HG02973 (cell line): ENCODE data around the gene TOB1.
"Not testable (repeated sequence)": the region's sequence is repeated elsewhere in the genome, so short reads cannot be mapped to it uniquely, and the experiment has no call there.

Experiments used
- ATAC-seq: cut with Tn5 transposase; IDR thresholded peaks from one replicate; pipeline ENCODE4 v1.9.1; 2021; ENCODE audit warnings: moderate library complexity; ENCODE audit not compliant: unreplicated experiment

The TOB1 gene

DNA sequence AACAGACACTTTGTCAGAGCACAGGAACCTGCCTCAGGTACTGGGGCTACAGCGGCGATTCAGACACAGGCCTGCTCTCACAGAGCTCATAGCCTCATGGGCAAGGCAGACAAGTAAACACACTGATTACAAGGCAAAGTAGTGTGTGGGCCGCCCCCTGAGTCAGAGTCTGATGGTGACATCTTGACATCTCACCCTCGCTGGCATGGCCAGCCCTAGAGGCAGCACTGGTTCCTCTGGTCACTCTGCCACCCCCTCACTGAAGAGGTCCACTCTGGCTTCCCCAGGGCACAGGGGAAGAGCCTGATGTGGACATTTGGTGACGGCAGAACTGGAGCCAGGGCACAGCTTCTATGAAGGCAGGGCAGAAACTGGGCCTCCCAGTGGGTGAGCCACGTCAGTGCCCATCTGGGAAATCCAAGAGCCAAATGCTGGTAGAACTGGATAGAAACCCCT lies 32.9 kb upstream of the TOB1 start:
- no peak for ATAC-seq

DNA sequence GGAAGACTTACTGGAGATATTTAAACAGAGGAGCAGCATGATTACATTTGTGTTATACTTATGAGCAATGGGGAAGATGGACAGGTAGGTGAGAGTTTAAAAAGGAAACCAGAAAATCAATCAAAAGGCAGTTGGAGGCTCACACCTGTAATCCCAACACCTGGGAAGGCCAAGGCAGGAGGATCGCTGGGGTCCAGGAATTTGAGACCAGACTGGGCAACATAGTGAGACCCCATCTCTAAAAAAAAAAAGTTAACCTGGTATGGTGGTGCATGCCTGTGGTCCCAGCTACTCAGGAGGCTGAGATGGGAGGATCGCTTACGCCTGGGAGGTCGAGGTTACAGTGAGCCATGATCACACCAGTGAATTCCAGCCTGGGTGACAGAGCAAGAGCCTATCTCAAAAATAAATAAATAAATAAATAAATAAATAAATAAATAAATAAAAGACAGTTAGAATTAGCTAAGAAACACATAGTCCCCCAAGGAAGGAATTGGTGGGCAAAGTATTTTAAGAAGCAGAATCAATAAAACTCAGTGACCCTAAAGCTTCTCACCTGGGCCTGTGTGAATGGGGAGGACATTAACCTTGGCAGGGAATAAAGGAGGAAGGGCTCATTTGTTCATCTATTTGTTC lies 32.3 kb upstream of the TOB1 start:
- no peak for ATAC-seq

DNA sequence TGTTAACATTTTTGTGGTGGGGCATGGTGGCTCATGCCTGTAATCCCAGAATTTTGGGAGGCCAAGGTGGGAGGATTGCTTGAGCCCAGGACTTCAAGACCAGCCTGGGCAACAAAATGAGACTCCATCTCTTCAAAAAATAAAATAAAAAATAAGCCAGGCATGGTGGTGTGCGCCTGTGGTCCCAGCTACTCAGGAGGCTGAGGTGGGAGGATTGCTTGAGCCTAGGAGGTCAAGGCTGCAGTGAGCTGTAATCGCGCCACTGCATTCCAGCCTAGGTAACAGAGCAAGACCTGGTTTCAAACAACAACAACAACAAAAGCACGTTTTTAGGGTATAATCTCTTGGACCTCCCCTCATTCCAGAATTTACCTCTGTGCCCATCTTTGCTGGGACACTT lies 28.4 kb upstream of the TOB1 start:
- not testable (repeated sequence) for ATAC-seq

DNA sequence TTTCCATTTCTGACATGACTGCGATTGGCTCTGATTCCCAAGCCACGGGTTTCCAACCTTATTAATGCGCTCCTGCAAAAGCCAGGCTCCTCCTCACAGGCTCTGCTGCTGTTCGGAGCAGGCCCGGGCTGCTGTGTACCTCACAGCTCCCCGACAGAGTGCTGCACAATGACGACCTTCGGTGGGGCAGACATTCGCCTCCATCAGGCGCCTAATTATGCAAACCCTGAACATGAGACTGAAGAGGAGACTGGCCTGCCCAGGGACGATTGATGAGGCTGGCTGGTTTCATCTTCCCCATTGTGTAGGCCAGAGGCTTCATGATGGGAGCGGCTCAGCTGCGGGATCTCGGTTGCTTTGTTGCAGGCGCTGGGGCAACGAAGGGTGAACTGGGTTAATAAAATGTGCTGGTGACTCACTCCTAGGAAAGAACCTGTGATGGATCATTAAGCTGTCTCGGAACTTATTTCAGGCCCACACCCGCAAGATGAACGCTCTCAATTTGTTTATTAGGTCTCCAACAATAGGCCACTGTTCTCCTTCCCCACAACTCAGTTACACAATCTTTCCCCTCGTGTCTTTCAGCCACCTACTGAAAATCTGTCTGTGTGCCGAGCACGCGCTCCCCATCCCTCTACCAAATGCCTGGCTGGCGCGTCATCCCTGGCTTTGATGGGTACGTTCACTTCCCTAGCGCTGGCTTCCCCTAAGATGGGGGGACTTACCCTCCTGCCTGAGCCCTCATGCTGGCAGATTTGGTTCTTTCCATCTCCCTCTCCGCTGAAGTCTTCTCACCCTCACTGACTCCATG lies 27.2 kb upstream of the TOB1 start:
- ATAC-seq = no peak

DNA sequence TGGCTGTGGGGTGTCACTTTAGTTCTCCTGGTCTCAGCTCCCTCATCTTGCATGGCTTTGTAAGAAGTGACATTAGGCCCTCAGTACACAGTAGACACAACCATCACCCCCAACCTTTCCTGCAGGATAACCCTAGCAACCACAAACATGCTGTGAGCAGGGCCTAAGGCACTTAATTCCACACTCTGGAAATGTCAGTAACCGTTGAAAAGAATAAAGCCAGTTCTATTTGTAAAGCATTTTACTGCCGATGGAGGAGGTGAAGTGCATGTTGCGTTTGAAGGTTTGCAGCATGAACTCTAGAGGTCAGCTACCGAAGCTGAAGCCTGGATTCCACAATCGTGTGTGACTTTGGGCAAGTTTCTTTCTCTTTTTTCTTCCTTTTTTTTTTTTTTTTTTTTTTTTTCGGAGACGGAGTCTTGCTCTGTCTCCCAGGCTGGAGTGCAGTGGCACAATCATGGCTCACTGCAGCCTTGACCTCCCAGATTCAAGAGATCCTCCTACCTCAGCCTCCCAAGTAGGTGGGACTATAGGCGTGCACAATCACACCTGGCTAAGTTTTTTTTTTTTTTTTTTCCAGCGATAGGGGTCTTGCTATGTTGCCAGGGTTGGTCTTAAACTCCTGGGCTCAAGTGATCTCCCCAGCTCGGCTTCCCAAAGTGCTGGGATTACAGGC lies 26.1 kb upstream of the TOB1 start:
- ATAC-seq = no peak

DNA sequence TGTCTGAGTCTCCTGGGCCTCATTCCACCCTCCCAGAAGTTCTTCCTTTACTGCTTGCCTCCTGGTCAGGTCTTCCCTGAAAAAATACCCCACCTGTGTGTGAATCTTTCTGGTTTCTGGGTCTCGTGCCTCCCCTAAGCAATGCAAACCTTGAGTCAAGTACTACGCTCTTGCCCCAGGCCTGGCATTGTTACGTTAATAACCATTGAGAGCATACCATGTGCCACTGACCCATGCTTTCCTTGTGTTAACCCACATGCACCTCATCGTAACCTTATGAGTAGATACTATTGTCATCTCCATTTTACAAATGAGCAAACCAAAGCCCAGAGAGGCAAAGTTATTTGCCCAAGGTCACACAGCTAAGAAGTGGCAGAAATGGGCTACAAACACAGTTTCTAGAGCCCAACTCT lies 25.4 kb upstream of the TOB1 start:
- ATAC-seq = no peak

DNA sequence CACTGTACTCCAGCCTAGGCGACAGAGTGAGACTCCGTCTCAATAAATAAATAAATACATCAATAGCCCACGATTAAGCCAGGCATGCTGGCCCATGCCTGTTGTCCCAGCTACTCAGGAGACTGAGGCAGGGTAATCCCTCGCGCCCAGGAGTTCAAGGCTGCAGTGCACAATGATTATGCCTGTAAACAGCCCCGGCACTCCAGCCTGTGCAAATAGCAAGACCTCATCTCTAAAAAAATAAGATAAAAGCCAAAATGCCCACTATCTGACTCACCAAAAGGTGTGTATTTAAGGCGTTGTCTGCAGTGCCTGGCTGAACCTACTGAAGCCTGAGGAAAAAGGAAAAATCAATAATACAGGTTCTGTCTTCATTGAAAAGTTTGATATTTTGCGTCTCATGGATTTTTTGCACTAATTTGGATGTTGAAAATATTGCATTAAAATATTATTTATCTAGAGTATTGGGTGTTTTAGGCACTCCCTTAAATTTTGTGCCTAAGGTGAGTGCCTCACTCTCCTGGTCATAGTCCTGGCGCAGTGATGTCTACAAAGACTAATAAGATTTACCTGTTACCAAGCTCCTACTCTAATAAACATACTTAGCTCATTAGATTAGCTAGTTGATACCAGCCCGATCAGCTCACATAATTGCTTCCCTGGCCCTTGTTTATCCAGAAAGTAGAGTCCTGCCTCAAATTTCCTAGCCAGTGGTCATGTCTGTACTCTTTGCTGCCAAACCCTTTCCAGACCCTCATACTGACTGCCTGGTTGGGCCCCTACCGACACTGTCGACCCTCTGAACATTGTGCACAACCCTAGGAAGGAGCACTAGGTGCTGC lies 24.7 kb upstream of the TOB1 start:
- no peak for ATAC-seq

DNA sequence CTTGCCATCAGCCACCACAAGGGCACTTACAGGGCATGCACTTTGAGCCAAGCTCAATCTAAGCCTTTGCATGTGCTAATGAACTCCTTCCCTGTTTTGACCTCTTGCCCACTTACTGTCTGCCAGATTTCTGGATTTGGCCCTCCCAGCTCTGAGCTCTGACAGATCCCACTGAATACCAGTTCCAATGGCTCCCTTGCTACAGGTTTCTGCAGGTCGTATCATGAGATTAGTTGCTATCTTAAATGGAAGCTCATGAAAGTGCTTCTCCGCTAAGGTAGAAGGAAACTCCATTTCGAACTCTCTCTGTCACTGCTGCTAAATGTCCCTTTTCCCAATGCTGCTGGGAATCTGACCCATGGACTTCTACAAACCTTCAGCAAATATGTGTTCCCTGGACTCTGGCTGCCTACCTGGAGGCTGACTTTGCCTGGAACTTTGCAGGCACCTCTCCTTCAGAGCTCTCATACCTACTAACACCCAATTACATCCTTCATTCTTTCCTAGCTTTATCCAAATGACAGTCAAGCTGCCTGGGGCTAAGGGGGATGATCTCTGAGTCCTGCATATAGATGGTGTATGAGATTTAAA lies 23.5 kb upstream of the TOB1 start:
- no peak for ATAC-seq

DNA sequence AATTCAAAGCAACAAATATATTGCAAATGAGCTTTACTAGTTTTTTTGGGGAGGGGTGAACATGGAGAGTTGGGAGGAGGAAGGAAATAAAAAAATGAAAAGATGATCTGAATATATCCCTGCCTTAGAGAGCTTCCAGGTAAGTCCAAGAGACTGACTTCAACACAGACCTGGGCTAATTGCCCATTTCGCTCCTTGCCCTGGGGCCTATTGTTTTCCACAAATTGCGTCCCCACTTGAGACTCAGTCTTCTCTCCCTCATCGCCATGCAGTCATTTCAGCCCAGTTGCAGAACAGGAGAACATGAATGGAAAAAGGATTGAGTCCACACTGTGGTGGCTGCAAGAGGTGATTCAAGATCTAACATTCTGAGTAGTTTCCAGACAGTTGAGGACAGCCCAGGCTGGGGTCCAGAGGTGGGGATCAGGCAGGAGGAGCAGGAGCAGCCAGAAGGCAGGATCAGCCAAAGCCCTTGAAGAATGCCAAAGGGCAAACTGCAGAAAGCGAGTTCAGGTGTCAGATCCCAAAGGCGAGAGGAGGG lies 21.6 kb upstream of the TOB1 start:
- ATAC-seq = no peak

DNA sequence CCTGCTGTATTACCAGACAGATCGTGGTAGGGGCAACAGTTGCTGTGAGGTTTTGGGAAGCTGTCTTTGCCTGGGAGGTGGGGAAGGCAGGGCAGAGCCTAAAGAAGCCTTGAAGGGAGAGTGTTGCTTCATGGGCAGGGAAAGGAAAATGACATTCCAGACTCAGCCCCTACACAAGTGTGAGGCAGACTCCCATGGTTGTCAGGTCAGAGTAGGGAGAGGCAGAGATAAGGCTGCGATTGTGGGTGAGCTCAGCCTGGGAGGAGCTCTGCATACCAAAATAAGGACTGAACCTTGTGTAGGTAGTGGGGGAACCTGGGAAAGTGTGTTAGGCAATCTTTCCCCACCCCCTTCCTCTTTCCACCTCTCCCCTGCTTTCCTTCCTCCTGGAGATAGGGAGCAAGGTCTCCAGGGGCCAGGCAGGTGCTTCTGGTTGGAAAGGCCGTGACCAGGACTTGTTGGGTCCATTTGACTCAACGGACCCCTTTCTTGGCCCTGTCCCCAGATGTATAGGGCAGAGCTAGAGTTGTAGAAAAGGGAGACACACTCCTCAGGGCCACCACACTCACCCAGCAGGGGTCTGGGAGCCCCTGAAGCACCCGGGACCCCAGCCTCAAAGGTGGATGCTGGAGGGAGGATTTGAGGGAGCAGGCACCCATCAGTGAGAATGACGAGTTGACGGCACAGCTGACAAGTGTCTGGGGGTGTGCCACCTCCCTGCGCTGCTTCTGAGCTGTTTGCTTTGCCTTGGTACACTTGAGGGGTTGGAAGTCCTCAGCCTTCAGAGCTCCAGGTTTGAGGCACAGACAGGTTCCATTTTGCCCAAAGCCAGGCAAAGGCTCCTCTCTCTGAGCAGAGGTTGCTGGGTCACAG lies 18.5 kb upstream of the TOB1 start:
- no peak for ATAC-seq

DNA sequence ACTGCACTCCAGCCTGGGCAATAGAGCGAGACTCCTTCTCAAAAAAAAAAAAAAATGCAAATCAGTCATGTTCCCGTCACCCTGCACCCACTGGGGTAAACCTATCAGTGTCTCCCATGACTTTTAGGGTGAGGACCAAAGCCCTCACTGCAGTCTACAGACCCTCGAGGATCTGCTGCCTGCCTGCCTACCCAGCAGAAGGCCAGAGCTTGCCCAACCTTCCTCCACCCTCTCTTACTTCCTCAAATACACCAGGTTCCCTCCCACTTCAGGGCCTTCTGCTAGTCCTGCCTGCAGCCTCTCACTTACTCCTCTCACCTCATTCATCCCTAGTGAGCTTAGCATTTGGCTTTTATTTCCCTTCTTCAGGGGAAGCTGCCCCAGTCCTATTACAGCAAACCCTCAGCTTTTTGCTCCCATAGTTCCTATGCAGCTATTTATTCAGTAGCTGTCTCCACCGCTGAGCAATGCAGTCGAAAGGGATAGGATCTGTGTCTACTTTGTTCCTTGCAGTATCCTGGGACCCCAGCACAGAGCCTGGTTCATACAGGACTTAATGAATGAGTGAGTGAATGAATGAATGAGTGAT lies 17.8 kb upstream of the TOB1 start:
- no peak for ATAC-seq

DNA sequence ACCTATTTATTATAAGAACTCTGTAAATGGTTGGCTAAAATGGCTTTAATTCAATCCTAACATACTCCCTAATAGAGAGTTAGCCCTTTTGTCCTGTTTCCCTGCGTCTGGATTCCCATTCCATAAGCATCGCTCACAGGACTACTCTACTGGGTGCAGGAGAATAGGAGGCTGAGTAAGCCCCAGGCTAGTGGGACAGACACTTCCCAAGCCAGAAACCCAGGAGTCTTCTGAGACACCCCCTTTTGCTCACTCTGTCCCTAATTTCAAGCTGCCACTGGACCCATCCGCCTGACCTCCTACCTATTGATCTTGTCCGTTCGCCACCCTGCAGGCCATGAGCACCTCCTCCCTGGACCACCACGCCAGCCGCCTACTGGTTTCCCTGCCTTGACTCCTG lies 16.7 kb upstream of the TOB1 start:
- ATAC-seq = no peak

DNA sequence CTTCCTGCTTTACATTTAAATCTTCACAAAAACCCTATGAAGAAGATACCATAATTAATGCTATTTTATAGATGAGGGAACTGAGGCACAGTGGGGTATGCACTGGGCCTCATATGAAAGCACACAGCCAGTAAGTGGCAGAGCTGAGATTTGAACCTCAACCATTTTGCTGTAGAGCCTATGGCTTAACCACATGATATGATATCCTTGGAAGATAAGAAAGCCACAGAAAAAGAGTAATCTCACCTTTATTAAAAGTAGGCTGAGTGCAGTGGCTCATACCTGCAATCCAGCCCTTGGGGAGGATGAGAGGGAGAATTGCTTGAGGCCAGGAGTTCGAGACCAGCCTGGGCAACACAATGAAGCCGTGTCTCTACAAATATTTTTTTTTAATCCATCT lies 15.0 kb upstream of the TOB1 start:
- no peak for ATAC-seq

DNA sequence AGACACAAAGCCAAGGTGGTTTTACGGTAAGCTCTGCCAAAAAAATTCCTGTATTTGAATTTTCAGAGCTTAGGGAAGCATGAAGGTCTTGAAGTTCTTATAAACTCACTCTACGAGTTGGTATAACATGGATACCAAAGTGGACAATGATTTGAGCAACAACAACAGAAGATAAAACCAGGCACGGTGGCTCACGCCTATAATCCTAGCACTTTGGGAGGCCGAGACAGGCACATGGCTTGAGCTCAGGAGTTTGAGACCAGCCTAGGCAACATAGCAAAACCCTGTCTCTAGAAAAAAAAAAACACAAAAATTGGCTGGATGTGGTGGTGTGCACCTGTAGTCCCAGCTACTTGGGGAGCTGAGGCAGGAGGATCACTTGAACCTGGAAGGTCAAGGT lies 12.9 kb upstream of the TOB1 start:
- no peak for ATAC-seq

DNA sequence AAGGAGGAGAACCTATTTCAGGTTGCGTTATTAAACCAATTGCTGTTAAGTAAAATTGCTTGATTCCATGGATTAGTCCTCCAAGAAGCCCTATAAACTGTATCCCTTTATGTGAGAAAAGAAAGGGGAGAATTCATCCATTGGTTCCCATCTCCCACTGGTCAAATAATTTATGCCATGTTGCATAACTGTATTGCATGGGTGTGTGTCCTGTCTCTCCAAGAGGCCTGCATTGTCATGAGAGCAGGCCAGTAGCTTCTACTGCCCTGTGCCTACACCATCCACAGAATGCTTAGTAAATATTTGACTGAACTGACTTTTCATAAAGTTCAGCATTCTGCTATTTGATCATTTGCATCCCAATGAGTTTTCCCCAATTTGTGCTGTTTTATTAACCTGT lies 11.7 kb upstream of the TOB1 start:
- no peak for ATAC-seq

DNA sequence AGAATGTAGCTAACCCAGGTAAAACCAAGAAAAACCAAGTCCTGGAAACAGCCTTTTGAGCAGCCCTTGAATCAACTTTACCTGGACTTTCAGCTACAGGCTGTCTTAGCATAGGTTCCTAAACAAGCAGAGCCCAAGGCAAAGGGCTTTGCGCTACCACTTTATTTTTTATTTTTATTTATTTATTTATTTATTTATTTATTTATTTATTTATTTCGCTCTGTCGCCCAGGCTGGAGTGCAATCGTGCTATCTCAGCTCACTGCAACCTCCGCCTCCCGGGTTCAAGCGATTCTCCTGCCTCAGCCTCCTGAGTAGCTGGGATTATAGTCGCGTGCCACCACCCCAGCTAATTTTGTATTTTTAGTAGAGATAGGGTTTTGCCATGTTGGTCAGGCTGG lies 10.9 kb upstream of the TOB1 start:
- ATAC-seq = not testable (repeated sequence)

DNA sequence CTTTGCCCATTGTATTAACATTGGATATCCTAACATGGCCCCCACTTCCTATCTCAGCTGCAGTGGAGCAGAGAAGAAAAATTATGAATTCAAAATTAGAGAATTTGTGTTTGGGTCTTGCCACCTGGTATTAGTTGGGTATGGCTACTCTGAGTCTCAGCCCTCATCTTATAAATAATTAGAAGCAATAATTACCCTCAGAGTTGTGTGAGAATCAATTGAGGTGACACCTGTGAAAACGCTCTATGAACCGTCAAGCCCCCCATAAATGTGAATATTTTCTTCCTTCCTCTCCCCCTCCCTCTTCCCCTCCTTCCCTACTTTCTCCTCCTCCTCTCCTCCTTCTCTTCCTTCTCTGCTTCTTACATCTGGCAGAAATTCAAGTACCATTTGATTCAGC lies 8.9 kb upstream of the TOB1 start:
- no peak for ATAC-seq

DNA sequence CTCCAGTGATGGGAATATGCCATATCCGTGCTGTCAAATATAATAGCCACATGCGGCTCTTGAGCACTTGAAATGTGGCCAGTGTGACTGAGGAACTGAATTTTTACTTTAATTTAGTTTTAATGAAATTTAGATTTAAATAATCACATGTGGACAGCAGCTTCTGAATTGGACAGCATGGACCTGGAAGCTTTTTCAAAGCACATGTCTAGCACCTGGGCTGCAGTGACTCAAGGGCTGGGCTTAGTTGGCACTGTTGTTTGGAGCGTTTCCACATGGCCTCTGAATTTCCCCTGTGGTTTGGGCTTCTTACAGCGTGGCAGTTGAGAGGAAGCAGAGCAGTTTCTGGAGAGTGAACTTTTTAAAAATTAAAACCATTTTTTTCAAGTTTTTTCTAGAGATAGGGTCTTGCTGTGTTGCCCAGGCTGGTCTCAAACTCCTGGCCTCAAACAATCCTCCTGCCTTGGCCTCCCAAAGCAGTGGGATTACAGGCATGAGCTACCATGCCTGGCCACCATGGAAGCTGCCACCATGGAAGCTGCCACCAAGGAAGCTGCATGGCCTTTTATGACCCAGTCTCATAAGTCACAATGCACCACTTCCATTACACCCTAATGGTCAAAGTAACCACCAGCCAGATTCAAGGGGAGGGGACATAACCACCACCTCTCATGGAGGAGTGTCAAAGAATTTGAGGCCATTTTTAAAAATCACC lies 6.7 kb upstream of the TOB1 start:
- ATAC-seq = no peak

DNA sequence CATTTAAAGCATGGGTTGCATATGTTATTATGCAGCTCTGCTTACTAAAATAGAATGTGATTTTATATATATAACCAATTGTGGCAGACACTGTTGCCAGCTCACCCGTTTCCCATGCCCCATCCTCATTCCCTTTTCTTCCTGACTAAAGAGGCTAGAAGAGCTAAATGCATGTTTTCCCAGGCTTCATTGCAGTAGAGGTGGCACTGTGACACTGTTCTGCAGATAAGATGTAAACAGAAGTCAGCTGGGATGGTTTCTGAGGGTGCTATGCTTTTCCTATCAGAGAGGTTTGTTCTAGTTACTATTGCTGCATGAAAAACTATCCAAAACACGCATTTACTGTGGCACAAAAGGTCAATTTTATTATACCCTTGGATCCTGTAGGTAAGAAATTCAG lies 5.7 kb upstream of the TOB1 start:
- no peak for ATAC-seq
